Measurements from ENCODE around the gene EYS.

Gene EYS

GRCh38 chr6:64990652-64991304, 716.2 kb downstream of the EYS start:
- ATAC-seq (ENCODE audit: low read depth) (no peak), DNase-seq (ENCODE audit: low spot score) (no peak)
- no peak overlapping the region for H3K4me3 ChIP-seq (ENCODE audit: severe bottlenecking)
- H3K27me3 ChIP-seq (ENCODE audit: insufficient read depth, poor library complexity, severe bottlenecking) = no peaks in the 10 kb centered on the region
- no peaks in the 10 kb centered on the region for H3K4me1 ChIP-seq (ENCODE audit: insufficient read depth, poor library complexity, severe bottlenecking)
- TF ChIP-seq, protein P1, sequence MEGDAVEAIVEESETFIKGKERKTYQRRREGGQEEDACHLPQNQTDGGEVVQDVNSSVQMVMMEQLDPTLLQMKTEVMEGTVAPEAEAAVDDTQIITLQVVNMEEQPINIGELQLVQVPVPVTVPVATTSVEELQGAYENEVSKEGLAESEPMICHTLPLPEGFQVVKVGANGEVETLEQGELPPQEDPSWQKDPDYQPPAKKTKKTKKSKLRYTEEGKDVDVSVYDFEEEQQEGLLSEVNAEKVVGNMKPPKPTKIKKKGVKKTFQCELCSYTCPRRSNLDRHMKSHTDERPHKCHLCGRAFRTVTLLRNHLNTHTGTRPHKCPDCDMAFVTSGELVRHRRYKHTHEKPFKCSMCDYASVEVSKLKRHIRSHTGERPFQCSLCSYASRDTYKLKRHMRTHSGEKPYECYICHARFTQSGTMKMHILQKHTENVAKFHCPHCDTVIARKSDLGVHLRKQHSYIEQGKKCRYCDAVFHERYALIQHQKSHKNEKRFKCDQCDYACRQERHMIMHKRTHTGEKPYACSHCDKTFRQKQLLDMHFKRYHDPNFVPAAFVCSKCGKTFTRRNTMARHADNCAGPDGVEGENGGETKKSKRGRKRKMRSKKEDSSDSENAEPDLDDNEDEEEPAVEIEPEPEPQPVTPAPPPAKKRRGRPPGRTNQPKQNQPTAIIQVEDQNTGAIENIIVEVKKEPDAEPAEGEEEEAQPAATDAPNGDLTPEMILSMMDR (IDR thresholded peaks at IDR 0.05; ENCODE audit: poor library complexity, severe bottlenecking) = no peak
- no peaks in the 10 kb centered on the region for H3K36me3 ChIP-seq (ENCODE audit: low read depth)
- H3K9me3 ChIP-seq (ENCODE audit: severe bottlenecking) = no peaks in the 10 kb centered on the region
- no peak overlapping the region for H3K27ac ChIP-seq (ENCODE audit: poor library complexity, severe bottlenecking)

DNA sequence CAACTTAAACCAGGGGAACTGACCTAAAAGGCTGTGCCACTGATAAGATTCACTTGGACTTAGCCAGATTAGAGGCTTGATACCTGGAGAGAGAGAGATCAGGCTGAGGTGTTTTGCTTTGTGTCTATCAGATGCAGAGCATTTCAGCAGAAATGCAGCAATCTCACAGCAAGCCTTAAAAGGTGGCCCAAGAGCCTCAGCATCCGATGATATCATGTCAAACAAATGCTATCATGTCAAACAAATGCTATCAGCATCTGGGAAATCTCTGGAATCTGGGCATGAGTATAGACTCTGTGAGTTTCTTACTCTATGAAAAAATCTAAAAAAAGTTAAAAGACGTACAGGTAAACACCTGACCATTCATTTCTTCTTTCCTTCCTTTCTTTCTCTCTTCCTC, 718.9 kb downstream of the EYS start:
- Histone ChIP-seq H3K27ac (ENCODE audit: poor library complexity, severe bottlenecking) (no peak overlapping the region), H3K9me3 (ENCODE audit: severe bottlenecking) (no peaks in the 10 kb centered on the region), H3K27me3 (ENCODE audit: insufficient read depth, poor library complexity, severe bottlenecking) (no peaks in the 10 kb centered on the region), H3K4me1 (ENCODE audit: insufficient read depth, poor library complexity, severe bottlenecking) (no peaks in the 10 kb centered on the region), H3K4me3 (ENCODE audit: severe bottlenecking) (no peak overlapping the region), H3K36me3 (ENCODE audit: low read depth) (no peaks in the 10 kb centered on the region)
- TF ChIP-seq, protein P1 (IDR thresholded peaks at IDR 0.05; ENCODE audit: poor library complexity, severe bottlenecking) = no peak
- no peak for DNase-seq (ENCODE audit: low spot score)
- ATAC-seq (ENCODE audit: low read depth) = peak; percentile 27; the same call in 1 of the 3 replicates

DNA sequence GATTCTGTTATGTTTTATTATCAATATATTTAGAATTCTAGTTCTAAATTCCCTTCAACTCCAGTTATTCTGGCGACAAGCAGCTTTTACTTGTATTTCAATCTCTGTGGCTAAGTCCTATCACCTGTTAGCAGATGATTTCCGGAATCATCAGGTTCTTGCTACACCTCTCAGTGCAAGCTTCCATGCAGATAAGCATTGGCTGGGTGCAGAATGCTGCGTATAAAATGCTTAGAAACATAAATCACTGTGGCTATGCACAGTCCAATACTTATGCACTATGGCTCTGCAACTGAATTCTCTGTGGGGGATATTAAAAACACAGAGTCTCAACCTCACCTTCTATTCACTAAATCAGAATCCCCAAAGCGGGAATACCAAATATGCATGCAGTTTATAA, 720.0 kb downstream of the EYS start:
- Histone ChIP-seq H3K36me3 (ENCODE audit: low read depth) (no peaks in the 10 kb centered on the region), H3K4me3 (ENCODE audit: severe bottlenecking) (no peak overlapping the region), H3K4me1 (ENCODE audit: insufficient read depth, poor library complexity, severe bottlenecking) (no peaks in the 10 kb centered on the region), H3K27ac (ENCODE audit: poor library complexity, severe bottlenecking) (no peak overlapping the region), H3K27me3 (ENCODE audit: insufficient read depth, poor library complexity, severe bottlenecking) (no peaks in the 10 kb centered on the region), H3K9me3 (ENCODE audit: severe bottlenecking) (no peaks in the 10 kb centered on the region)
- TF ChIP-seq, protein P1 (IDR thresholded peaks at IDR 0.05; ENCODE audit: poor library complexity, severe bottlenecking) = no peak
- DNase-seq (ENCODE audit: low spot score) = no peak
- no peak for ATAC-seq (ENCODE audit: low read depth)

DNA sequence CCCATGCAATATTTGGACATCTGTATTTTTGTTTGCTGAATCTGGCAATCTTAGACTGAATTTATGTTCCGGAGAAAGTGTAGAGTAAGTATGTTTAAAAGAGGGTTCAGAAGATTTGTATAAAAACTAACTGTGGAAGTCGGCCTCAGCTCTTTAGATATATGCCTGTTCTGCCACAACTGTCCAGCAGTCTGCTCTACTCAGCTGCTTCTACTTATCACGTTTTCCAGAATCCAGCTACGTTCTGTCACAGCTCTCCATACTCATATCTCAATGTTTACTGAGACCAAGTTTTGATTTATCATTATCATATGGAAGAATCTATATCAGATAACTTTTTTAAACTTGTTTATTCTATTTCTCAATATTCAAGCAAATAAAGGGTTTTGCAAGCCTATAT, 721.3 kb downstream of the EYS start:
- no peaks in the 10 kb centered on the region for H3K9me3 ChIP-seq (ENCODE audit: severe bottlenecking)

GRCh38 chr6:64984948-64985347, 722.1 kb downstream of the EYS start:
- Histone ChIP-seq H3K27me3 (ENCODE audit: insufficient read depth, poor library complexity, severe bottlenecking) (no peaks in the 10 kb centered on the region), H3K36me3 (ENCODE audit: low read depth) (no peaks in the 10 kb centered on the region), H3K4me1 (ENCODE audit: insufficient read depth, poor library complexity, severe bottlenecking) (no peaks in the 10 kb centered on the region), H3K27ac (ENCODE audit: poor library complexity, severe bottlenecking) (no peak overlapping the region), H3K4me3 (ENCODE audit: severe bottlenecking) (no peak overlapping the region), H3K9me3 (ENCODE audit: severe bottlenecking) (no peaks in the 10 kb centered on the region)
- TF ChIP-seq, protein P1 (IDR thresholded peaks at IDR 0.05; ENCODE audit: poor library complexity, severe bottlenecking) = no peak
- no peak for DNase-seq (ENCODE audit: low spot score)
- ATAC-seq (ENCODE audit: low read depth) = no peak

More for the DNA sequence above, 721.3 kb downstream of the EYS start:
- Histone ChIP-seq H3K27ac (ENCODE audit: poor library complexity, severe bottlenecking) (no peak overlapping the region), H3K4me1 (ENCODE audit: insufficient read depth, poor library complexity, severe bottlenecking) (no peaks in the 10 kb centered on the region), H3K27me3 (ENCODE audit: insufficient read depth, poor library complexity, severe bottlenecking) (no peaks in the 10 kb centered on the region), H3K4me3 (ENCODE audit: severe bottlenecking) (no peak overlapping the region), H3K36me3 (ENCODE audit: low read depth) (no peaks in the 10 kb centered on the region)
- ATAC-seq (ENCODE audit: low read depth) (no peak), DNase-seq (ENCODE audit: low spot score) (no peak)
- TF ChIP-seq, protein P1 (IDR thresholded peaks at IDR 0.05; ENCODE audit: poor library complexity, severe bottlenecking) = no peak

Measured in RWPE2 (cell line).